HG03103 (cell line): ENCODE results near the gene EDN3.
"Not testable (repeated sequence)": the region's sequence is repeated elsewhere in the genome, so short reads cannot be mapped to it uniquely, and the experiment has no call there.

Source experiments
- ATAC-seq: cut with Tn5 transposase; IDR thresholded peaks from one replicate; pipeline ENCODE4 v1.9.1; 2021; ENCODE audit warnings: low read depth; ENCODE audit not compliant: unreplicated experiment

Gene EDN3

DNA sequence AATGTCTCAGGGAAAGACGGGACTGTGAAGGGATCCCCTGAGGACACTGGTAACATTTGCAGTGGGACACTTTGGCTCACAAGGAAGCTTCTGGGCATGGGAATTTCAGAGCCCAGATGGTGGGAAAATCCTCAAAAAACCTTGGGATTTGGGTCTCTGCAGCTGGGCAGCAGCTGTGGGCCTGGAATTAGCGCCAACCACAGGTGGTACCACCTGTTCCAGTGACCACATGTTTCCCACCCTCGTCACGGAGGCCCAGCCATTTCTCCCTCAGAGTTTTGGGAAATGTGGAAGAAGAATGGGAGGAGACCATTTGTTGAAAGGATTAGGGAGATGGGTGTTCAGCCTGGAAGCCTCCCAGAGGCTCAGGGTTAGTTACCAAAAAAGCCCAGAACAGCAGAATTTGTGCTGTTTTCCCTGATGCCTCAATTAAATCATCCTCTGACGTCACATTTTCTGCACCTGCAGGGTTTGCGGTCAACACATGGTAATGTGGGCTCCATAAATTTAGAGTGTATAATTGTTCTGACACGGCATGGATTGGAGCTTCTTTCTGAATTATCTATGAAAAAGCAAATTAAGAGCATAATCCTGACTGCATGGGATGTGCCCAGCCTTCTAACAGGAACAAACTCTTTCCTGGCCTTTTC, 34.4 kb downstream of the EDN3 start:
- no peak for ATAC-seq

GRCh38 chr20:59335377-59335776, 35.0 kb downstream of the EDN3 start:
- ATAC-seq = no peak

DNA sequence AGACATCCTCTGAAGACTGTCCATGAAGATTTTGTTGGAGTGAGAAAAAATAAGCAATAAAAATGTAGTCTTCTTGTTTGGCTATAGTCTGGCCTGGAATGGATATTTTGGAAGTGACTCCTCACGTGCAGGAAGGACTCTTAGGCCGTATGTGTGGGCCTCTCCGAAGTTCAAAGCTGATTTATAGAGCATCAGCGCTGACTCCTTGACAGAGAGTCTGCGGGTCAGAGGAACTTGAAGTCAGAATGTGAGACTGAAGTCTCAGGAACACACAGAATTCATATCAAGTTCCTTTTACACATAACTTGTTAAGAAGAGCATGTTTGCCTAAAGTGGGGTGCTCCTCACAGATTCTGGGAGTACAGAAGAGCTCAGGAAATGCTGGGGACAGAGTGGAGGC, 36.1 kb downstream of the EDN3 start:
- ATAC-seq = no peak

GRCh38 chr20:59338444-59338843, 38.0 kb downstream of the EDN3 start:
- not testable (repeated sequence) for ATAC-seq

DNA sequence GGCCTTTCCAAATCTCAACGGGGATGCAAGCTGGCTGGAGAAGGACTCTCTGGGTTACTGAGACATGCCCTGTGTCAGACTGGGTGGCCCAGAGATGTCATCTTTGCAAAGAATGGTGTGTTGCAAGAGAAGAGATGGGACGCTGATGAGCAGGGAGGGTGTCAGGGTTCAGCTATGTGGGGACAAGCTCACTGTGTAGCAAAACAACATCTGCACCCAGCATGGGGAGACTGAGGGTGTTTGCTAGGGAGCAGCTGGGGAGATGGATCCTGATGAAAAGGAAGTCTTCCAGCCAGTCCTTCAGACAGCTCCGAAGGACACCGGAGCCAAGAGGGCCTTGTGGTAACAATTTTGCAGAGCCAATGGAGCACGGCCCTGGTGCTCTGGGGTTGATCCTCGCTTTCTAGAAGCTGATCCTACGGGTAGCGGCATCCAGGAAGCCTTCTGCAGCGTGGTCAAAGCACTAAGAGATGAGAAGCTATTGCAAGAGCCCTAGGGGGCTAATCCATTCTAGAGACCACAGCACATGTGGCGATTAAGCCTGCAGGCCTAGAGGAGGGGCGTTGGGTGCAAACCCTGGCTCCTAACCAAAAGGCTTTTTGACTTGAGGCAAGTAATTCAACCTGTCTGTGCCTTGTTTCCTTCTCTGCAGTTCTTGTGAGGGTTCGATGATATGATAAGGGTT, 39.9 kb downstream of the EDN3 start:
- no peak for ATAC-seq

DNA sequence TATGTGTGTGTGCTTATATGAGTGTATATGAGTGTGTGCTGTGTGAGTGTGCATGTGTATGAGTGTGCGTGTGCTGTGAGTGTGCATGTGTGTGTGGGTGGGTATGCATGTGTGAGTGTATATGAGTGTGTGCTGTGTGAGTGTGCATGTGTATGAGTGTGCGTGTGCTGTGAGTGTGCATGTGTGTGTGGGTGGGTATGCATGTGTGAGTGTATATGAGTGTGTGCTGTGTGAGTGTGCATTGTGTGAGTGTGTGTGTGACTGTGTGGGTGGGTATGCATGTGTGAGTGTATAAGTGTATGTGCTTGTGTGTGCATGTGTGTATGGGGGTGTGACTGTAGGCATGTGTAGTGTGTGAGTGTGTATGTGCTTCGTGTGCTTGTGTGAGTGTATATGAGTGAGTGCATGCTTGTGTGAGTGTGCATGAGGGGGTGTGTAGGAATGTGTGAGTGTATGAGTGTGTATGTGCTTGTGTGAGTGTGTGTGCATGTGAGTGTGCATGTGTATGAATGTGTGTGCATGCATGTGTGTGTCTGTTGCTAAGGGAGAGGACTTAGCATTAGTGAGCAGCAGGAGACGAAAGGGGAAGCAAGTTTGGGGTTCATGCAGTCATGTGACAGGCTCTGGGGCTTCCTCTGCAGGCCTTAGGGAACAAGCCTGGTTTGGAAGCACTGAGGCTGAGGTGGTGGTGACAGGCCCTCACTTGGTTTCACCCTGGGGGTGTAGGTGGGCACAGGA, 41.0 kb downstream of the EDN3 start:
- not testable (repeated sequence) for ATAC-seq

GRCh38 chr20:59342023-59342957, 41.9 kb downstream of the EDN3 start:
- ATAC-seq = no peak

GRCh38 chr20:59346061-59346460, 45.6 kb downstream of the EDN3 start:
- ATAC-seq = no peak

DNA sequence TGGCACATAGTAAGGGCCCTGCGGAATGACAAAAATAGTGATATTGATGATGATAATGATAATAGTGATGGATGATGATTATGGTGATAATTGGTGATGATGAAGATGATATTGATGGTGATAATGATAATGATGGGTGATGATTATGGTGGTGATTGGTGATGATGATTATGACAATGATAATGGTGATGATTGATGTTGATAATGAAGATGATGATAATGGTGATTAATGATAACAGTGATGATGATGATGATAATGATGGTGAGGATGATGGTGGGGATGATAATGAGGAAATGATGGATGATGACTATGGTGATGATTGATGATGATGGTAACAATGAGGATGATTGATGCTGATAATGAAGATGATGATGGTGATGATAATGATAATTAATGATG, 48.9 kb downstream of the EDN3 start:
- ATAC-seq = no peak

- ATAC-seq = no peak
Measured at GRCh38 chr20:59350330-59351156, 50.1 kb downstream of the EDN3 start.

DNA sequence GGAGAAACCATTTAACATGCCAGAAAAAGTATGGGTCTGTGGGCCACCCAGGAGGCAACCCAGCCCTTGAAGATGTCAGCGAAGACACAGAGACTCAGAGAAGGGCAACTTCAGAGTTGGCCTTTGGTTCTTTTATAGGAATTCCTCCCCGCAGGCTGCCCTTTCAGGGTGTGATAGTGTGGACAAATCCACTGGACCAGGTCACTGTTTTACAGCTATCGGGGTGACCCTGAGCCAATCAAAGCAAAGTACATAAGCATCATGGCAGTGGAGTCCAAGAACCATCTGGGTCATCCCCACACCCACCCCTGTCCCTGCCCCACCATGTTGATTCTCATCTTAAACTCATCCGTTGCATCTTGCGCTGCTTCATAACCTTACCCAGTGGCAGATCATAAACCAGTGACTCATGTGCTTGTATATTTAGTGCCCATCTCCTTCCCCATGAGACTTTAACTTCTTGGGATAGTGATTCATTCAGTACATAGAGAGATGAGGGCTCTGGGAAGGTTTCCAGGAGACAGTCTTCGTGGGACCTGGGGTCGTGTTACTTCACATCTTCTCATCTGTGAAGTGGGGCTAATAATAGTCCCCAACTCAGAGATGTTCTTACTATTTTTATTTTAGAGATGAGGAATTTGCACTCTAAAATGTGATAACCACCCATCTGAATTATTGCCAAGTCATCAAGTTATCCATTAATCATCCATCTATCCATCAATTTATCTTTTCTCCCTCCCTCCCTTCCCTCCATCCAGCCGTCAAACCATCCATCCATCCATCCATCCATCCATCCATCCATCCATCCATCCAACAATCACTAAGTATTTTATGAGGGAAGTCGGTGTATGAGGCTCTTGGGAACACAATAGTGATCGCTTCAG, 51.0 kb downstream of the EDN3 start:
- ATAC-seq = no peak

DNA sequence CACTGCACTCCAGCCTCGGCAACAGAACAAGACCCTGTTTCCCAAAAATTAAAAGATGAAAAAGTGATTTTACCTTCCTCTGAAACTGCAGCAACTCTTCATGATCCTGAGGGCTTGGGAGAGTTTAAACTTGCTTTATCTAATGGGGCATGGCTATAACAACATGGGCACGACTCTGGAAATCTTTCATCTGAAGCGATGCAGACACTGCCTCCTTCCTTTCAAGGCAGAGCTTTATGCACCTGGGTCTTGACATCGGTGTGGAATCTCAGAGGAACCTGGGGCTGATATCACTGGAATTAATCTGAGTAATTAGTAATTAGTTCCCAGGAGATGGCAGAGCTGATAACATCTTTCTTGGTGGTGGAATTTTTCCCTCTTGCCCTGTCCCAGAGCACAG, 52.1 kb downstream of the EDN3 start:
- ATAC-seq = no peak

DNA sequence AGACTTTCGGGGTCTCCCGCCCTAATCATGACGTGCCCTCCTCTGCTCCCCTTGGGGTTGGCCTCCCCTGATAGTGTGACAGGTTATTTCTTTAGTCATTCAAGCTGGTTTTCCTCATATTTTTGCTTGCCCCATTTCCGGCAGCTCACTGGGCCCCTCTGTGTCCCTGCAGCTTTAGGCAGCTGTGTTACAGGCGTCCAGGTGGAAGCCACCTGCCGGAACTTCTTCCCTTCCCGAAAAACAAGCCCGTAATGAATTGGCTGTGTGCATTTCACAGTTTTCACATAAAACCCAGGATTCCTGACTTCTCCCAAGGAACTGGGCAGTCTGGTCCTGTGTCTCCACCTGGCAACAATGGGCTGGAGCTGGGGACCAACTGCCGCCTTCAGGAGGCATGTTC, 52.6 kb downstream of the EDN3 start:
- no peak for ATAC-seq

DNA sequence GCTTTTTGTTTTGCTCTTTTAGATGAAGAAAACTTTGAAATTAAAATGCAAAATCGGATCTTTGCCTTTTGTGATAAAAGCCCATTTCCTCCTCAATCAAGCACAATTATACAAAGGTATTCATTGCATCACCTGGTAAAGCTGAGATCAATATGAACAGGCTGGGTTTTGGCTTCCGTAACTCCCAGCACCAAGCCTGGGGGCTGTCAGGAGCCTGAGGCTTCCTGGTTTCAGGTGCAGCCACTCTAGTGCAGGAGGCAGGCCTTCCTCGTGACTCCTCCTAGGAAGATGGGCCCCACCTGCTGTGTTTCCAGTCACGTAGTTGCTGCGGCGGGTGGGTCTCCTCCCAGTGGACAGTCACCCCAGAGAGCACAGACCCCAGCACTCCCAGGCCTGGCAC, 54.0 kb downstream of the EDN3 start:
- ATAC-seq = no peak

- no peak for ATAC-seq
Measured at GRCh38 chr20:59355242-59355641, 54.8 kb downstream of the EDN3 start.

DNA sequence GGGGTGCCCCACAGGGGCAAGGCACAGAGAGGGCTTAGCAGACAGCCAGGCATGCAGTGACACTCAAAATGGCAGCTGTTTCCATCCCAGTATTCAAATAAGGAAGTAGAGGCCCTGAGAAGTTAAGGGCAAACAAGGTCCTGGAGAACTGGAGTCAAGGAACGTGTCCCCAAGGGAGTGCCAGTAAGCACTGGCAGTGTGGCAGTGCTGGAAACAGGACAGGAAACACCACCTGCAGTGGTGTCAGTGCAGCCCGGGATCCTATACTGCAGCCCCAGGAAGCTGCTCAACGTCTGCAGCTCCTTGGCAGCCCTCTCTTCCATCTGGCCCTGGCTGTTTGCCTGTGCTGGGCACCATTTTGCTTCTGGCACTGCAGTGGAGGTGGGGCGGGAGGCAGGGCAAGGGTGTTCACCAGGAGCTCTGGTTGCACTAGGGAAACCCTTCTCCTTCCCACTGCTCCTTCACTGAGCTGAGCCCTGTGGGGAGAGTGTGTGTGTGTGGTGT, 56.3 kb downstream of the EDN3 start:
- no peak for ATAC-seq

DNA sequence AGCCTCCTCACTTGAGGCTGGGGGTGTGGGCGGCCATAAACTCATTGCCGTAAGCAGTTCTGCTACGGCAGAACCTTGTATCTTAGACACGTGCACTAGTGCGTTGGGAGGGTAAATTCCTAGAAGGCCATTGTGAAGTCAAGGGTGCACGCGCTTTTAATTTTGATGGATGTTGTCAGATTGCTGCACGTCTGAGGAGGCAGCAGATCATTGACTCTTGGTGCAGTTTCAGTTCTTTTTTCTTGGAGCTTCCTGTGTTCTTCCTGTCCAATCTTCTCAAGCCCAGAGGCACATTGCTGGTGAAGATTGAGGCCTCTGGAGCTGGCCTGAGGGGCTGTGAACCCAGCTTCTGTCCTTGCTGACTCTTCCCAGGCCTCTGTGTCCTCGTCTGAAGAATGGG, 58.4 kb downstream of the EDN3 start:
- ATAC-seq = not testable (repeated sequence)

DNA sequence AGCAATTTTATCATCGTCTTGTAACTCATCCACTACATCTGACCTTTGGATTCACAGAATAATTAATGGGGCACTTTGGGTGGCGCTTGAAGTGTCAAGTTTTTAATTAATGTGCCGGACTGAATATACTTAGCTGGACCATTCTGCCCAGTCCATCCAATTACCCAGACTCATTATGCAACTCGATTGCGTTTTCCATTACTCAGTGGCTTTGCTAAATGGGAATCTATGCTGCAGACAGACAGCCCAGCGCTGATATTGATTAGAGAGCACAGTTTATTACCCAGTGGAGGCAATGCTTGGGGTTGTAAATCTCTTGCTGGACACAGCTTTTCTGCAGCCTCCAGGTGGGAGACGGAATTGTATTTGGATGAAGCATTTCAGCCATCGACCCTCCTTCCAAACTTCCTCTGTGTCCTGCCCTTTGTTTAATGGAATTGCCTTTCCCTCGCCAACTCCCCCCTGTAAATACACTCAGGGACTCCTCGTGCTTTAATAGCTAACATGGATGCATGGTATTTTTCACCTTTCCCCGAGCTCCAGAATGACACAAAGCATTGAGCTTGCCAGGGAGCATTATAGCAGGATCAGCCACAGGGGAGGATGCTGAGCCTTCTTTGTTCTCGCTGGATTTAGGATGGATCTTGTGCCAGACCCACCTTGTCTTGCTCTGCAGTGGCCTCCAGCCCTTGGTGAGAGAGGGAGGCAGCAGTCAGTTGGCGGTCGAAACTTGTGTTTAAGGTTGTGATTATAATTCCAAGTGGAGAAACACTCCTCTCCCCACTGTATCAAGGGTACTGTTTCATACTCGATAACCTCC, 59.7 kb downstream of the EDN3 start:
- ATAC-seq = no peak
